IMR-90 (cell line): ENCODE results near the gene KRT38.

Experiments used
- BHLHE40 ChIP-seq: fragments of 150-350 bp; IDR thresholded peaks from 2 replicates; pipeline ENCODE4 v1.6.1; 2016; ENCODE audit warnings: mild to moderate bottlenecking, low read depth, low read length
- CEBPB ChIP-seq: IDR thresholded peaks from 2 replicates; pipeline ENCODE4 v1.6.1; 2012; ENCODE audit warnings: low read depth, low read length, improper control_type of control experiment
- NFE2L2 ChIP-seq: fragments of 150-350 bp; IDR thresholded peaks from 2 replicates; pipeline ENCODE4 v1.6.1; 2016; ENCODE audit warnings: low read depth, mild to moderate bottlenecking, low read length
- POLR2A ChIP-seq: IDR thresholded peaks from 2 replicates; pipeline ENCODE4 v1.6.1; 2012; ENCODE audit warnings: mild to moderate bottlenecking, low read depth, low read length
- TF ChIP-seq, protein P1 (sequence below): conservative IDR thresholded peaks from 2 replicates; pipeline ENCODE4 v1.5.1; 2012; ENCODE audit warnings: mild to moderate bottlenecking, low read depth, low read length, improper control_type of control experiment
- TF ChIP-seq, protein P2 (sequence below): fragments of 150-350 bp; IDR thresholded peaks from 2 replicates; pipeline ENCODE4 v1.6.1; 2016; ENCODE audit warnings: low read depth, mild to moderate bottlenecking, low read length, moderate library complexity, borderline replicate concordance

DNA sequence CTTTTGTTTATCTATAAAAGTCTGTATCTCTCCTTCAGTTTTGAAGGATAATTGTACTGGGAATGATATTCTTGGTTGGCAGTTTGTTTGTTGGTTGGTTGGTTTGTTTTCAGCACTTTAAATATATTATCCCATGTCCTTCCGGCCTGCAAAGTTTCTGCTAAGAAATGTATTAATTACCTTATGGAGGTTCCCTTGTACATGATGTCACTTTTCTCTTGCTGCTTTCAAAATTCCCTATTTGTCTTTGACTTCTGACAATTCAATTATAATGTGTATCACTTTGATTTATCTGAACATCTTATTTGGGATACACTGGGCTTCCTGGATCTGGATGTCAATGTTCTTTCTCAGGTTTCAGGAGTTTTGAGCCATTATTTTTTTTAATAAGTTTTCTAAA lies 54.6 kb downstream of the KRT38 start:
- TF ChIP-seq BHLHE40 (no peak), POLR2A (no peak), NFE2L2 (no peak), CEBPB (no peak)
- TF ChIP-seq, protein P1, sequence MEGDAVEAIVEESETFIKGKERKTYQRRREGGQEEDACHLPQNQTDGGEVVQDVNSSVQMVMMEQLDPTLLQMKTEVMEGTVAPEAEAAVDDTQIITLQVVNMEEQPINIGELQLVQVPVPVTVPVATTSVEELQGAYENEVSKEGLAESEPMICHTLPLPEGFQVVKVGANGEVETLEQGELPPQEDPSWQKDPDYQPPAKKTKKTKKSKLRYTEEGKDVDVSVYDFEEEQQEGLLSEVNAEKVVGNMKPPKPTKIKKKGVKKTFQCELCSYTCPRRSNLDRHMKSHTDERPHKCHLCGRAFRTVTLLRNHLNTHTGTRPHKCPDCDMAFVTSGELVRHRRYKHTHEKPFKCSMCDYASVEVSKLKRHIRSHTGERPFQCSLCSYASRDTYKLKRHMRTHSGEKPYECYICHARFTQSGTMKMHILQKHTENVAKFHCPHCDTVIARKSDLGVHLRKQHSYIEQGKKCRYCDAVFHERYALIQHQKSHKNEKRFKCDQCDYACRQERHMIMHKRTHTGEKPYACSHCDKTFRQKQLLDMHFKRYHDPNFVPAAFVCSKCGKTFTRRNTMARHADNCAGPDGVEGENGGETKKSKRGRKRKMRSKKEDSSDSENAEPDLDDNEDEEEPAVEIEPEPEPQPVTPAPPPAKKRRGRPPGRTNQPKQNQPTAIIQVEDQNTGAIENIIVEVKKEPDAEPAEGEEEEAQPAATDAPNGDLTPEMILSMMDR: no peak
- TF ChIP-seq, protein P2, sequence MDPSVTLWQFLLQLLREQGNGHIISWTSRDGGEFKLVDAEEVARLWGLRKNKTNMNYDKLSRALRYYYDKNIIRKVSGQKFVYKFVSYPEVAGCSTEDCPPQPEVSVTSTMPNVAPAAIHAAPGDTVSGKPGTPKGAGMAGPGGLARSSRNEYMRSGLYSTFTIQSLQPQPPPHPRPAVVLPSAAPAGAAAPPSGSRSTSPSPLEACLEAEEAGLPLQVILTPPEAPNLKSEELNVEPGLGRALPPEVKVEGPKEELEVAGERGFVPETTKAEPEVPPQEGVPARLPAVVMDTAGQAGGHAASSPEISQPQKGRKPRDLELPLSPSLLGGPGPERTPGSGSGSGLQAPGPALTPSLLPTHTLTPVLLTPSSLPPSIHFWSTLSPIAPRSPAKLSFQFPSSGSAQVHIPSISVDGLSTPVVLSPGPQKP: no peak
